Ishikawa (cell line): ENCODE data around the gene RAG2.

Experiments
- CEBPB ChIP-seq: IDR thresholded peaks from 2 replicates; pipeline ENCODE4 v1.6.1; 2012
- CREB1 ChIP-seq: IDR thresholded peaks from 2 replicates; pipeline ENCODE4 v1.6.1; 2012; ENCODE audit warnings: low read depth
- EP300 ChIP-seq: IDR thresholded peaks from 2 replicates; pipeline ENCODE4 v1.6.1; 2012; ENCODE audit warnings: borderline replicate concordance
- FOXM1 ChIP-seq: IDR thresholded peaks from 2 replicates; pipeline ENCODE4 v1.6.1; 2012; ENCODE audit warnings: low read depth, borderline replicate concordance
- NFIC ChIP-seq: IDR thresholded peaks from 2 replicates; pipeline ENCODE4 v1.6.1; 2012
- RAD21 ChIP-seq: IDR thresholded peaks from 2 replicates; pipeline ENCODE4 v1.6.1; 2012; ENCODE audit warnings: low read depth
- REST ChIP-seq: IDR thresholded peaks from 2 replicates; pipeline ENCODE4 v1.6.1; 2012; ENCODE audit warnings: low read depth, mild to moderate bottlenecking
- TAF1 ChIP-seq: IDR thresholded peaks from 2 replicates; pipeline ENCODE4 v1.6.1; 2012; ENCODE audit warnings: low read depth, mild to moderate bottlenecking
- TCF12 ChIP-seq: IDR thresholded peaks from 2 replicates; pipeline ENCODE4 v1.6.1; 2012; ENCODE audit warnings: low read depth
- YY1 ChIP-seq: IDR thresholded peaks from 2 replicates; pipeline ENCODE4 v1.6.1; 2012; ENCODE audit warnings: low read depth
- TF ChIP-seq, protein P1 (sequence below): IDR thresholded peaks from 2 replicates; pipeline ENCODE4 v1.6.1; 2012

- TF ChIP-seq REST (no peak), FOXM1 (no peak), CEBPB (no peak), TAF1 (no peak), RAD21 (no peak), EP300 (no peak), YY1 (no peak), NFIC (no peak), CREB1 (no peak), TCF12 (no peak)
- TF ChIP-seq, protein P1, sequence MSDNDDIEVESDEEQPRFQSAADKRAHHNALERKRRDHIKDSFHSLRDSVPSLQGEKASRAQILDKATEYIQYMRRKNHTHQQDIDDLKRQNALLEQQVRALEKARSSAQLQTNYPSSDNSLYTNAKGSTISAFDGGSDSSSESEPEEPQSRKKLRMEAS: no peak
Measured at GRCh38 chr11:36591433-36591832, 6.6 kb downstream of the RAG2 start.
